GM18505 (cell line): ENCODE measurements around the gene RNF44.

Source experiments
- ATAC-seq: cut with Tn5 transposase; IDR thresholded peaks from one replicate; pipeline ENCODE4 v1.9.1; 2021; ENCODE audit not compliant: unreplicated experiment
- POLR2A ChIP-seq: IDR thresholded peaks from 4 replicates; pipeline ENCODE4 v1.6.1; 2011; ENCODE audit warnings: borderline replicate concordance; ENCODE audit not compliant: insufficient read depth, insufficient read length; ENCODE audit errors: extremely low read depth

Gene RNF44

DNA sequence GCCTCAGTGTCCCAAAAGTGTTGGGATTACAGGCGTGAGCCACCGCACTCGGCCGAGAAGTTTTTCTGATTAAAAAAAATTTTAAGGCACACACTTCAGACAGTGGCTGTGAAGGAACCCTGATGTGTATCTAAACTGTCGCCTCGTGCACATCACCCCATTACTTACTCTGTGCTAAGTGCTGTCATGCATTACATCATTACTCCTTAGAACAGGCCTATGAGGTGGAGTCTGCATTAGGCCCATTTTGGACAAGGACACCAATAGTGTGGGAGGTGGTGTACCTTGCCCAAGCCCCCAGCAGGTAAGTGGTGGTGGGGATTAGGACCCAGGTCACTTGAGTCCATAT is 8.2 kb upstream of the RNF44 start:
- TF ChIP-seq POLR2A = no peak
- ATAC-seq = no peak

DNA sequence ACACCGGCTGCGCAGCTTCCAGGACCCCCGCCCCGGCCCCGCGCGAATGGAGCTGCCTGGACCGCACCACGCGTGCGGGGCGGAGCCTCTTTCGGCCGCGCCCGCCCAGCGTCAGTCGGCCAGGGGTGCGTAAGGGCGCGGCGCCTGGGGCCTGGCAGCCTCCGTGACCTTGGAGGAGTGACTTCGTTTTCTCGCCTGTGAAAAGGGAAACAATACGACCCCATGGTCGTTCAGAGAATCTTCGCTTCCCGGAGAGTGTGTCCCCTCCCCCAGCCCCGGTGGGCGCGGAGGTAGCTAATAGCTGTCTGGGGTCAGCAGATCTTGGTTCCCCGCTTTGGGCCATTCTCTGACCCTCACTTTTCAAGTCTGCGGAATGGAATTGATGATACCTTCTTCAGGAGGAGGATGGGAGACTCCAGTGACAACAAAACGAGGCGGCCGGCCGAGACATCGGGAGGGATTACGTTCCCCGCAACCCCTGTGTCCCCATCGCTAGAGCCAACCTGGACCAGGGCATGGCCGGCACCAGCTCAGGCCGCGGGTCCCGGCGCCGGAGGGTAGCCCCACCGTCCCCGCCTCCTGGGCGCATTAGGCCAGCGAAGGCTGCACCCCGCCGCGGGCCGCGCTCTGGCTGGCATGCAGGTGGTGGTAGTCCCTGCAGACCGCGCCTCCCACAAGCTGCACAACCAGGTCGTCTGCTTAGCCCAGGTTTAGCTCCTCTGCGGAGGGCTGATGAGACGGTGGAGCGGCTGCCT is 6.4 kb upstream of the RNF44 start:
- peak; percentile 64 for ATAC-seq
- peak; percentile 73 for TF ChIP-seq POLR2A

DNA sequence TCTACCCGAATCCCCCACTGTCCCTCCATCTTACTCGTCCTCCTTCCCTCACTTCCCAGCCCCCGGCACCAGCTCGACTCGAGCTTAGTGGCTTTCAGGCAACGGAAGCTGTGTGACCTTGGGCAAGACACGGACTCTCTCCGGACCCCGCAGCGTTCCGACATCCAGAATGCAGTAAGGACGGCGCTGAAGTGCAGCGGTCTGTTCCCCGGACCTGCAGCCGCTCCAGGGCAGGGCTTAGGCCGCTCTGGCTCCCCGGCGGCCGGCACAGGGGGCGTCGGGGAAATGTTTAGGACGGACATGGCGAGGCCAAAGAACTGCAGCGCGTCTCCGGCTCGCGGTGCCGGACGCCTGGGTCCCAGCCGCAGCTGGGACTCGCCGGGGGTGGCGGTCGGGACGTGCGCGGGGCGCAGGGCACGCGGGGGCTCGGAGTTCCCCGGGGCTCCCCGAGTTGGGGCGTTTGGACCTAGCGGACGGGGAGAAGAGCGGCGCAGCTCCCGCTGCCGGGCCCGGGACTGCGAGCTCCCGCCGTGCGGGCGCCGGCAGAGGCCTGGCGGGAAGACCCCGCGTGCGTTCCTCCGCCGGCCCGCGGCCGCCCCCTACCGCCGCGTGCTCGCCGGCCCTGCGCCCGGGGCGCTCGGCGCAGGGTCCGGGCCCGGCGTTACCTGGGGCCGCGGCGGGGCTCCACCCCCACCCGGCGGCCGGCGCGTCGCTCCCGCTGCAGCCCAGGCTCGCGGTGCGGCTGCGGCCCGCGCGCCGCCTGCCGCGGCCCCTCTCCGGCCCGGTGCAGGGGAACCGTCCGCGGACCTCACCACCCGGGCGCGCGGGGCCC is 5.6 kb upstream of the RNF44 start:
- peak; percentile 39 for ATAC-seq
- no peak for TF ChIP-seq POLR2A

DNA sequence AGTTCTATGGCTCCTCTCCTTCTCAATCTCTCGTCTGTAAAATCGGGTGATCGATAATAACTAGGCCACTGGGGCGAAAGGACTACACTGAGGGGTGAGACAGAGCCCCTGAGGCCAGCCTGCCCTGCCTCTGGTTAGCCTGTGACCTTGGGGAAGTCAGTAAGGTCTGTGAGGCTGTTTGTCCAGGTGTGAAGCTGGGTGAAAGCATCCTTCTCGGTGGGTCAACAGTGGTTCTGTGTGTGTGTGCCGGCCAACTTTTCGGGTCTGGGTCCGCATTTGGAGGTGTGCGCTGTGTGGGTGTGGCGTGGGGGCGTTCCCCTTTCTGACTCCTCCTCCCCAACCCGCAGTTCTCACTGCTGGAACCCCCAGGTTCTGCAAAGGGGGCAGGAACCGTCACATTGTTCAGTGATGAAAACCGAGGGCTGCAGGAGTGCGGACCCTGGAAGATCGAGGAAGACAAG is 5.0 kb upstream of the RNF44 start:
- TF ChIP-seq POLR2A = no peak
- ATAC-seq = no peak

GRCh38 chr5:176541338-176542134 is 4.3 kb upstream of the RNF44 start:
- no peak for ATAC-seq
- TF ChIP-seq POLR2A = peak; percentile 35

DNA sequence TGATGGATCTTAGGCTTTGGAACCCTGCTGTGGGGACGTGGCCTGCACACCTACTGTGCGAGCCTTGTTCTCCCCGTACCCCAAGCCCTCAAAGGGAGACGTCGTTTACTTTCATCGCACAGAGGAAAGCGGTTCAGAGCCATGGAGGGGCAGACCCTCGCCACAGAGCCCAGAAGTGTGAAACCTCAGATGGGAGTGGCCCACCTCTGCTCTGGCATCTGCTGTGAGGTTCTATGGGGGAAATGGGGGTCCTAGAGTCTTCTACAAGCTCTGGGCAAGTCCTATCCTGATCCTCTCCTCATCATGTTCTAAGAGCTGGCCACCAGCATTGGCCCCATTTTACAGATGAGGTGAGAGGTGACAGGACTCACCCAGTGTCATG is 3.7 kb upstream of the RNF44 start:
- ATAC-seq = no peak
- no peak for TF ChIP-seq POLR2A

DNA sequence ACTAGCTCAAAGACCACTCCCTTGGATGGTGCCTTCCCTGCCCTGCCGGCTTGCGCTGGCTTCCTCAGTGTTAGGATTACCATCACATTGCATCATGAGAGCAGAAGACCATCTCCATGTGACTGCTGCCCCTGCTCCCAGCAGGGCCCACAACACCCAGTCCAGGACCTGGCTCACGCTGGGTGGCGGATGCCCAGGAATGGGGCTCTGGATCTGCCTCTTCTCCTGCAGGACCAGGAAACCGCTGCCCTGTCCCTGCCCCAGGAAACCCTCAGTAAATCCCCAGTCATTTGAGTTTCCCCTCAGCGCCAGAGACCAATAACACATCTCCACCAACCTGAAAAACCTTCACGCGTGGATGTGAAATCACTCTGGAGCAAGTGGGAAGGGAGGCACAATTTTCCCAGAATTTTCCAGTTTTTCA is 3.3 kb upstream of the RNF44 start:
- TF ChIP-seq POLR2A = no peak
- no peak for ATAC-seq

DNA sequence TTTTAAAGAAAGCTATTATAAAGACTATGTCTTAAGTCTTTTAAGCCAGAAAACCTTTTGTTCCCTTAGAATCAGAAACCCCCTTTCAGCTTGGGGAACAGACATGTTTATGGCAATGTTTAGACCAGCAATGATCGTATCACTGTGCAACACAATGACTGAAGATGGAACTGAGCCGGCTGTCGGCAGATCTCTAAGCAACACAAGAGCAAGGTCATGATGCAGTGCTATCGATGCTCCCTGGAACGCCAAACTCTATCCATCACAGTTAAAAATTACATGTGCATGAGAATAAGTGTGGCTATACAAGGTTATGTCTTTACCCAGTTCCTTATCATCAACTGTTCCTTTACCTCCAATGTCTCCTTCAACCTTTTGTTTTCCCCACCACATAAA is 1.8 kb upstream of the RNF44 start:
- TF ChIP-seq POLR2A = no peak
- ATAC-seq = no peak

- TF ChIP-seq POLR2A = no peak
- no peak for ATAC-seq
Measured at GRCh38 chr5:176538230-176538988, 1.2 kb upstream of the RNF44 start.

DNA sequence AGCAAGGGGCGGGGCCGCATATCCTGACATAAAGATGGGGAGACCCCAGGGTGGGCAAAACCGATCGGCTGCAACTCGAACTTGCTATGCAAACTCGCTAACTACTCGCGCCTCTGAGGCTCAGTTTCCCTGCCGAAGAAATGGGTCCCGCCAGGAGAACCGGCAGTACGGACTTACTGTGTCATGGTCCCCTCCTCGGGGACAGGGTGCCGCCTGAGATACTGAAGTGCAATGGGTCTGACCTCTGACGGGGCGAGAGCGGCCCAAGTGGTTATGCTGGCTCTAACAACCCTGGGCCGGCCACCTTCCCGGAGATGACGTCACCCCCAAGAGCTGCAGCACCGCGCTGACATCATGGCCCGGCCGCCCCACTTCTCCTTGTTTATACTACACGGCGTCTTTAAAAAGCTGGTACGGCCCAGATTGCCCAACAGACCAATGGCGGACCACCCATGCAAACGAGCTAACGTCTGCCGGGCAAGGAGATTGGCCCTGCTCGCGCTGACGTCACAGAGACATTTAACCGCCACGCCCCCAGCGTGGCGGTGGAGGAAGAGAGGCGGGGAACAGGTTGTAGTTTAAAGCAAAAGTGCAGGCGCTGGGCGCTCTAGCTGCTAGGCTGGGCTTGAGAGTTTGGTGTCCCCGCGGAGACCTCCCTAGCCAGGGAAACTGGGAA is 490 bp upstream of the RNF44 start:
- TF ChIP-seq POLR2A = peak; percentile 50

DNA sequence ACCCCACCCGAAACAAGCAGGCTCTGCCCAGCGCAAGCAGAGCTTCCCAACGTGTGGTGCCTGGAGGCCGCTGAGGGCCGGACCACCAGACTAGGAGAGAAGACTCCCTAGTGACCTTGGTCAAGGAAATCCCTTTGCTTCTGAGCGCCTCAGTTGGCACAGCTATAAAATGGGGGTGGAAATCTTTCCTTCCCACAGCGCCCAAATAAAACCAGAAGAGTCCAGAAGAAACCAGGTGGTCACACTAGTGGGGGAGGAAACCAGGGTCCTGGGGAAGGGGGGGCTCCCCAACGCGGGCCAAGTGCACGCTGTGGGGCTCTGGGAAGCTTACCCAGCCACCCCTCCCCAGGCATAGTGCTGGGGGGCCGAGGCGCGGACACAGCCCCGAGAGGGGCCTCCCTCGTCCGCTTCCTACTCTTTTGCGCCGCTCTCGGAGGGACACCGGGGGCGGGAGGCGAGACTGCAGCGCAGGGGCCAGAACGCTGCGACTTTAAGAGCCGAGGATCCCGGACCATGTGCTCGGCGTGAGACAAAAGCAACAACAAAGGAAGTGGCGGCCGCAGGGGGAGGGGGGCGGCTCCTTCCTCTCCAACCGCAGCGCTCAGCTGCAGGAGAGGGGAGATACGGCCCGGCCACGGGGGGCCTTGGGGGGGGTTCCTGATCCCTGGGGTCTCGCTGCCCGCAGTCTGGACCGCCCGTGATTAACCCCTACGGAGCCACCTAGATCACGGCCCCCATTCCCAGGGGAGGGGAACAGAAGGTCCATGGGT is 885 bp downstream of the RNF44 start:
- ATAC-seq = no peak
- no peak for TF ChIP-seq POLR2A

More for the DNA sequence above, 490 bp upstream of the RNF44 start:
- ATAC-seq = peak; percentile 57

DNA sequence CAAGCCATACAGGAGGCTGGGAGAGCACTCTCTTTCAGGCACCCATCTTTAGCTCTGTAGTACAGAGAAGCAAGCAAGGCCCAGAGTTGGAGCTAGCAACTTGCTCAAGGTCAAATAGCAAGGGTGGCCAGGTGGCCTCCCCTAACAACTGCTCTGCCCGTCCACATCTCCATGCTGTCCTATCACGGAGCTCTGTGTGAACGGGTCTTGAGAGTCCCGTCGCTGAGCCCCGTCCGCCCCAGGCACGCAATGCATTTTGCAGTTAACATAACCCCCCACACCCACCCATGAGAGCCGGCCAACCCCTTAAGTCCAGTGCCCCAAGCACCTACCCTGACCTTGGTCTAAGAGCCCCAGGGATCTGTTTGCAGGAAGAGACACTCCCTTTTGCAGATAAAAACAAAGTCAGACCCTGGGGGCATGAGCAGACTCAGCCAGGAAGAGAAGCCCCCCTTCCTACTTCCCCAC is 1.5 kb downstream of the RNF44 start:
- ATAC-seq = no peak
- no peak for TF ChIP-seq POLR2A

GRCh38 chr5:176535101-176535663 is 2.0 kb downstream of the RNF44 start:
- peak; percentile 84 for TF ChIP-seq POLR2A
- no peak for ATAC-seq
